GM23338 (cell line): ENCODE results near the gene RNF112.

Source experiments
- CREB1 ChIP-seq: fragments of 250-450 bp; sonication (Bioruptor Pico); IDR thresholded peaks from 2 replicates; pipeline ENCODE4 v1.5.0; 2020; ENCODE audit warnings: low read depth, mild to moderate bottlenecking, moderate library complexity
- EZH2 ChIP-seq: fragments of 200-600 bp; sonication (generic); IDR thresholded peaks from one replicate; pipeline ENCODE4 v1.8.0; 2017; ENCODE audit warnings: antibody characterized with exemption, mild to moderate bottlenecking, low read depth; ENCODE audit not compliant: unreplicated experiment
- JUNB ChIP-seq: IDR thresholded peaks from one replicate; pipeline ENCODE4 v1.6.1; 2016; ENCODE audit warnings: antibody characterized with exemption; ENCODE audit not compliant: unreplicated experiment
- POLR2AphosphoS5 ChIP-seq: IDR thresholded peaks from 2 replicates; pipeline ENCODE4 v1.6.1; 2016; ENCODE audit warnings: antibody characterized with exemption, low read depth
- STAT1 ChIP-seq: IDR thresholded peaks from one replicate; pipeline ENCODE4 v1.6.1; 2016; ENCODE audit warnings: antibody characterized with exemption; ENCODE audit not compliant: unreplicated experiment
- TF ChIP-seq, protein P1 (sequence below), 2 experiments: fragments of 200-600 bp in 1 of 2; sonication (generic) in 1 of 2; conservative IDR thresholded peaks; 2 replicates each; pipeline versions ENCODE4 v1.5.1 to v1.6.1; 2016 to 2017; ENCODE audit warnings: antibody characterized with exemption in 2 of 2, low read depth in 2 of 2, mild to moderate bottlenecking in 2 of 2, moderate library complexity in 1 of 2
- TF ChIP-seq, protein P2 (sequence below): IDR thresholded peaks from 2 replicates; pipeline ENCODE4 v1.6.1; 2016; ENCODE audit warnings: antibody characterized with exemption
- TF ChIP-seq, protein P3 (sequence below): IDR thresholded peaks from one replicate; pipeline ENCODE4 v1.6.1; 2018; ENCODE audit warnings: antibody characterized with exemption; ENCODE audit not compliant: unreplicated experiment

DNA sequence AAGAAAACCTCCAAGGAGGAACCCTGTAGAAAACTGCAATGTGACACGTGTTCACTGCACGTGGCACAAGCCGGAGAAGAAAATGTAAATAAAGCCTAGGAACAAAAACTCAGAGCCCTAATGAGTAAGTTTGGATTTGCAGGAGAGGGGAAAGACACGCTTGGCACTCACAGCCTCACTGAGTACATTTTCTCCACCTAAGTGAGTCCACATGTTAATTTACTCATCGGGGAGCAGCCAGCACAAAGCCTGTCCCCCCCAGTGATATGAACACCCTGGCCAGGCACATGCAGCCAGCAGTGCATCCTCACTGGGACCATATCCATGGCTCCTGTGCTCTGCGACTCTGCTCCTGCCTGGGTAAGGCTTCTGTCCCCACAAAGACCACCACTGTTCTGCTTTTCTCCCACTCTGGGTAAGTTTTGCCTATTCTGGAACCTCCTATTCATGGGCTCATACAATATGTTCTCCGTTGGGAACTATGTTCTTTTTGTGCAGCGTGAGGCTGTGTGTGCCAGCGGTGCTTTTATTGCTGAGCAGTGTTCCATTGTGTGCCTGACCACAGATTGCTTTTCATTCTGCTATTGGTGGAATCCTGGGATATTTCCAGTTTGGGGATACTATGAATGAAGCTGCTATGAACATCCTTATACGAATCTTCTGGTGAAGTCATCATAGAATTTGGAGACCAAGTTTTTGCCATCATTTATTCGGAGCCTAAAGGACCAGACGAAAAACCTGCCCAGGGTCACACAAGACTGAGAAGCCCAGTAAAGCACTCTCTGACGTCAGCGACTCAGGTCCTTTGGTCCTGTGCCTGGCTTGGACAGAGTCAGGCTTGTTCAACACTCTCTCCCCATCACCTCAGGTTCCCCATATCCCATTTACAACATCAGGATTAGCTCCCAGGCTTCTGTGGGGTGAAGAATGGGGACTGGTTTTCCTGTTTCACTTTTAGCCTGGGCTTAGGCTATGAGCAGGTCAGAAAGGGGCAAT is 53.3 kb downstream of the RNF112 start:
- TF ChIP-seq, protein P1, sequence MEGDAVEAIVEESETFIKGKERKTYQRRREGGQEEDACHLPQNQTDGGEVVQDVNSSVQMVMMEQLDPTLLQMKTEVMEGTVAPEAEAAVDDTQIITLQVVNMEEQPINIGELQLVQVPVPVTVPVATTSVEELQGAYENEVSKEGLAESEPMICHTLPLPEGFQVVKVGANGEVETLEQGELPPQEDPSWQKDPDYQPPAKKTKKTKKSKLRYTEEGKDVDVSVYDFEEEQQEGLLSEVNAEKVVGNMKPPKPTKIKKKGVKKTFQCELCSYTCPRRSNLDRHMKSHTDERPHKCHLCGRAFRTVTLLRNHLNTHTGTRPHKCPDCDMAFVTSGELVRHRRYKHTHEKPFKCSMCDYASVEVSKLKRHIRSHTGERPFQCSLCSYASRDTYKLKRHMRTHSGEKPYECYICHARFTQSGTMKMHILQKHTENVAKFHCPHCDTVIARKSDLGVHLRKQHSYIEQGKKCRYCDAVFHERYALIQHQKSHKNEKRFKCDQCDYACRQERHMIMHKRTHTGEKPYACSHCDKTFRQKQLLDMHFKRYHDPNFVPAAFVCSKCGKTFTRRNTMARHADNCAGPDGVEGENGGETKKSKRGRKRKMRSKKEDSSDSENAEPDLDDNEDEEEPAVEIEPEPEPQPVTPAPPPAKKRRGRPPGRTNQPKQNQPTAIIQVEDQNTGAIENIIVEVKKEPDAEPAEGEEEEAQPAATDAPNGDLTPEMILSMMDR (conservative IDR thresholded peaks at IDR 0.05; ENCODE audit: low read depth in 2 of 2), result no peak
- TF ChIP-seq, protein P2, sequence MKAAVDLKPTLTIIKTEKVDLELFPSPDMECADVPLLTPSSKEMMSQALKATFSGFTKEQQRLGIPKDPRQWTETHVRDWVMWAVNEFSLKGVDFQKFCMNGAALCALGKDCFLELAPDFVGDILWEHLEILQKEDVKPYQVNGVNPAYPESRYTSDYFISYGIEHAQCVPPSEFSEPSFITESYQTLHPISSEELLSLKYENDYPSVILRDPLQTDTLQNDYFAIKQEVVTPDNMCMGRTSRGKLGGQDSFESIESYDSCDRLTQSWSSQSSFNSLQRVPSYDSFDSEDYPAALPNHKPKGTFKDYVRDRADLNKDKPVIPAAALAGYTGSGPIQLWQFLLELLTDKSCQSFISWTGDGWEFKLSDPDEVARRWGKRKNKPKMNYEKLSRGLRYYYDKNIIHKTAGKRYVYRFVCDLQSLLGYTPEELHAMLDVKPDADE, result no peak
- TF ChIP-seq EZH2, result no peak
- no peak for TF ChIP-seq JUNB
- no peak for TF ChIP-seq STAT1
- TF ChIP-seq, protein P3, sequence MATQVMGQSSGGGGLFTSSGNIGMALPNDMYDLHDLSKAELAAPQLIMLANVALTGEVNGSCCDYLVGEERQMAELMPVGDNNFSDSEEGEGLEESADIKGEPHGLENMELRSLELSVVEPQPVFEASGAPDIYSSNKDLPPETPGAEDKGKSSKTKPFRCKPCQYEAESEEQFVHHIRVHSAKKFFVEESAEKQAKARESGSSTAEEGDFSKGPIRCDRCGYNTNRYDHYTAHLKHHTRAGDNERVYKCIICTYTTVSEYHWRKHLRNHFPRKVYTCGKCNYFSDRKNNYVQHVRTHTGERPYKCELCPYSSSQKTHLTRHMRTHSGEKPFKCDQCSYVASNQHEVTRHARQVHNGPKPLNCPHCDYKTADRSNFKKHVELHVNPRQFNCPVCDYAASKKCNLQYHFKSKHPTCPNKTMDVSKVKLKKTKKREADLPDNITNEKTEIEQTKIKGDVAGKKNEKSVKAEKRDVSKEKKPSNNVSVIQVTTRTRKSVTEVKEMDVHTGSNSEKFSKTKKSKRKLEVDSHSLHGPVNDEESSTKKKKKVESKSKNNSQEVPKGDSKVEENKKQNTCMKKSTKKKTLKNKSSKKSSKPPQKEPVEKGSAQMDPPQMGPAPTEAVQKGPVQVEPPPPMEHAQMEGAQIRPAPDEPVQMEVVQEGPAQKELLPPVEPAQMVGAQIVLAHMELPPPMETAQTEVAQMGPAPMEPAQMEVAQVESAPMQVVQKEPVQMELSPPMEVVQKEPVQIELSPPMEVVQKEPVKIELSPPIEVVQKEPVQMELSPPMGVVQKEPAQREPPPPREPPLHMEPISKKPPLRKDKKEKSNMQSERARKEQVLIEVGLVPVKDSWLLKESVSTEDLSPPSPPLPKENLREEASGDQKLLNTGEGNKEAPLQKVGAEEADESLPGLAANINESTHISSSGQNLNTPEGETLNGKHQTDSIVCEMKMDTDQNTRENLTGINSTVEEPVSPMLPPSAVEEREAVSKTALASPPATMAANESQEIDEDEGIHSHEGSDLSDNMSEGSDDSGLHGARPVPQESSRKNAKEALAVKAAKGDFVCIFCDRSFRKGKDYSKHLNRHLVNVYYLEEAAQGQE, result no peak
- no peak for TF ChIP-seq POLR2AphosphoS5
- TF ChIP-seq CREB1 (CRISPR knock-in tag), result no peak
